ENCODE results near the gene PIAS4. TPM values are rescaled to one million over a fixed set of nuclear protein-coding genes. Genes with fewer than 3 reads are reported as not detected.

PIAS4 gene
- total RNA-seq, 1 donor from 2014 or later, result 28.8 TPM

DNA sequence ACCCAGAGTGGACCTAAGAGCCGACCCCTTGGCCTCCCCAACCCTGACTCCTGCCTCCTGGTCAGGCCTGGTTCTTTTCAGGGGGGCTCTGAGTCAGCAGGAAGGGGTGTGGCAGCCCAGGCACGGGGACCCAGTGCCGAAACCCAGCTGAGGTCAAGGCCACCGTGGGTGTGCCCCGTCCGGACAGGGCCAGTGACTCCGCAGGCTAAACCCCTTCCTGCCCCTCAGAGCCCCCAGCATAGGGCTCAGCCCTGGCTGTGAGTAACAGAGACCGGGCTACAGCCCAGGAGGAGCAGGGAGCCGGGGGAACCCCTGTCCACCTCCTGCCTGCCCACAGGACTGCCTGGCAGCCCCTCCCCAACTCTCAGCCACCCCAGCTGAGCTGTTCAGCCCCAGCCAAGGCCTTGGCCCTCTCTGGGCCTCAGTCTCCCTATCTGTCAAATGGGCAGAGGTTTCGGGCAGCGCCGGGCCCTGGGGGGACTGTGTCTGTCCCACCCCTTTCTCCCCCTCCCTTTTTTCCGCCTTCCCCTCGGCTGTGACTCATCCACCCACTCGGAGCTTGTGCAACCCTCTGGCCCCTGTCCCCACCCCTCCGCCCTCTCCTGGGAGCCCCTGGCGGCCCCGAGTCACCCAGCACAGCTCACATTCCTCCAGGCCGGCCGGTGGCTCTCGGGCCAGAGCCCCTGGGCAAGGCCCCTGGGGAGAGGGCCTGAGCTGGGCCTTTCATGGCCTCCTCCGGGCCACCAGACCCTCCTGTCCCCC is 50.6 kb downstream of the PIAS4 start:
- Mint-ChIP-seq H3K9me3 (ENCODE audit: unreplicated experiment) (no peaks in the 10 kb centered on the region), H3K4me1 (ENCODE audit: unreplicated experiment) (peaks cover 37% of the 10 kb centered on the region), H3K36me3 (ENCODE audit: unreplicated experiment) (peaks cover 9% of the 10 kb centered on the region), H3K27me3 (ENCODE audit: unreplicated experiment) (no peaks in the 10 kb centered on the region), H3K27ac (ENCODE audit: unreplicated experiment) (peak overlapping the region; percentile 82), H3K4me3 (ENCODE audit: unreplicated experiment) (no peak overlapping the region)
- TF ChIP-seq, protein P1, sequence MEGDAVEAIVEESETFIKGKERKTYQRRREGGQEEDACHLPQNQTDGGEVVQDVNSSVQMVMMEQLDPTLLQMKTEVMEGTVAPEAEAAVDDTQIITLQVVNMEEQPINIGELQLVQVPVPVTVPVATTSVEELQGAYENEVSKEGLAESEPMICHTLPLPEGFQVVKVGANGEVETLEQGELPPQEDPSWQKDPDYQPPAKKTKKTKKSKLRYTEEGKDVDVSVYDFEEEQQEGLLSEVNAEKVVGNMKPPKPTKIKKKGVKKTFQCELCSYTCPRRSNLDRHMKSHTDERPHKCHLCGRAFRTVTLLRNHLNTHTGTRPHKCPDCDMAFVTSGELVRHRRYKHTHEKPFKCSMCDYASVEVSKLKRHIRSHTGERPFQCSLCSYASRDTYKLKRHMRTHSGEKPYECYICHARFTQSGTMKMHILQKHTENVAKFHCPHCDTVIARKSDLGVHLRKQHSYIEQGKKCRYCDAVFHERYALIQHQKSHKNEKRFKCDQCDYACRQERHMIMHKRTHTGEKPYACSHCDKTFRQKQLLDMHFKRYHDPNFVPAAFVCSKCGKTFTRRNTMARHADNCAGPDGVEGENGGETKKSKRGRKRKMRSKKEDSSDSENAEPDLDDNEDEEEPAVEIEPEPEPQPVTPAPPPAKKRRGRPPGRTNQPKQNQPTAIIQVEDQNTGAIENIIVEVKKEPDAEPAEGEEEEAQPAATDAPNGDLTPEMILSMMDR (IDR thresholded peaks at IDR 0.05), result no peak
- DNase-seq (ENCODE audit: extremely low spot score, unreplicated experiment), result no peak

DNA sequence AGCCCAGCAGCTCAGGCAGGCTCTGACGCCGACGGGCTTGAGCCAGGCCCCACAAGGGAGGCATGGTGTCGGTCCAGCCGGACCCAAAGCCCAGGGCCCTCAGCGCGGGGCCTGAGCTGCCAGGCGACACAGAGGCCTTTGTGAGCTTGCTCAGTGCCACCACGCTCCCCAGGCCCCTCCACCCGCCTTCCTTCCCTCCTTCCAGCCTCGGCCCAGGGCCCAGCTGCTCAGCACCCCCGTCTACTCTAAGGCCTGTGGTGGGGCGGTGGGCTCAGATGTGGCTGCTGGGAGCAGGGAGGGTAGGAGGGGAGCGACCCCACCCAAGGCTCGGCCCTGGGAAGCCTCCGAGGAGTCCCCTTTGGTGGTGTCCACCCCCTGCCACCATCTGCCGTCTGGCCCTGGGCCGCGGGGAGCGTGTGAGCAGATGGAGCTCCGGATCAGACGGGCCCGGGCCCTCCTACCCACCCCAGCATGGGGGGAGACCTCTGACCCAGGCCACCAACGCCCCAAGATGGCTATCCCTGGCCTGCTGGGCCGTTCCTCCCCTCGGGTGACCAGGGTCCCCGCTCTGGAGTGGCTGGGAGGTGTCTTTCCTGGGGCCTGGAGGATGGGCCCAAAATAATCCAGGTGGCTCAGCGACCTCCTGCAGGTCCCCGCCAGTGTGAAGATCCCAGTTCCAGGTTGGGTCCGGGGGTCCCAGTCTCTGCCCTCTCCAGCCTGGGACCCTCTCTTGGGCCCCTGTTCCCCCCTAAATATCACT is 51.3 kb downstream of the PIAS4 start:
- no peak overlapping the region for H3K4me3 Mint-ChIP-seq (ENCODE audit: unreplicated experiment)
- no peak for DNase-seq (ENCODE audit: extremely low spot score, unreplicated experiment)
- no peaks in the 10 kb centered on the region for H3K27me3 Mint-ChIP-seq (ENCODE audit: unreplicated experiment)
- H3K36me3 Mint-ChIP-seq (ENCODE audit: unreplicated experiment), result peaks cover 3% of the 10 kb centered on the region
- H3K9me3 Mint-ChIP-seq (ENCODE audit: unreplicated experiment), result no peaks in the 10 kb centered on the region
- H3K4me1 Mint-ChIP-seq (ENCODE audit: unreplicated experiment), result peaks cover 35% of the 10 kb centered on the region
- TF ChIP-seq, protein P1 (IDR thresholded peaks at IDR 0.05), result no peak
- H3K27ac Mint-ChIP-seq (ENCODE audit: unreplicated experiment), result peak overlapping the region; percentile 82

DNA sequence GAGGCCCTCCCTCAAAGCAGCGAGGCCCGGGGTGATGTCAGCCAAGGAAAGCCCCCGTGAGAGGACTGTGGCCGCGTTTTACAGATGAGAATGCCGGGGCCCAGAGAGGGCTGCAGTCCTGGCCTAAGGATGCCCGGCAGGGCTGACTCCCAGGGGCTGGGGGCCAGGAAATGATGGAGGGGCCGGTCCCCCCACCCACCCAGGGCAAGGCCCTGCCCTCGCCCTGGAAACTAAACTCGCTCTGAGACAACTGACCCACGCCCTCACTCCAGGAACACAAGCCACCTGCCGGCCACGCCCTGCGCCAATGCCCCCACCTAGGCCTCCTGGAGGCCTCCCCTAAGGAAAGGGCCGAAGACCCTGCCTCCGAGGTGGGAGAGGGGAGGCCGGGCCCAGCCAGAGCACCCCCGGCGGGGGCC is 51.9 kb downstream of the PIAS4 start:
- H3K9me3 Mint-ChIP-seq (ENCODE audit: unreplicated experiment), result no peaks in the 10 kb centered on the region
- peaks cover 3% of the 10 kb centered on the region for H3K36me3 Mint-ChIP-seq (ENCODE audit: unreplicated experiment)
- TF ChIP-seq, protein P1 (IDR thresholded peaks at IDR 0.05), result no peak
- peak overlapping the region; percentile 82 for H3K27ac Mint-ChIP-seq (ENCODE audit: unreplicated experiment)
- no peak for DNase-seq (ENCODE audit: extremely low spot score, unreplicated experiment)
- H3K27me3 Mint-ChIP-seq (ENCODE audit: unreplicated experiment), result no peaks in the 10 kb centered on the region
- H3K4me3 Mint-ChIP-seq (ENCODE audit: unreplicated experiment), result no peak overlapping the region
- peaks cover 37% of the 10 kb centered on the region for H3K4me1 Mint-ChIP-seq (ENCODE audit: unreplicated experiment)

DNA sequence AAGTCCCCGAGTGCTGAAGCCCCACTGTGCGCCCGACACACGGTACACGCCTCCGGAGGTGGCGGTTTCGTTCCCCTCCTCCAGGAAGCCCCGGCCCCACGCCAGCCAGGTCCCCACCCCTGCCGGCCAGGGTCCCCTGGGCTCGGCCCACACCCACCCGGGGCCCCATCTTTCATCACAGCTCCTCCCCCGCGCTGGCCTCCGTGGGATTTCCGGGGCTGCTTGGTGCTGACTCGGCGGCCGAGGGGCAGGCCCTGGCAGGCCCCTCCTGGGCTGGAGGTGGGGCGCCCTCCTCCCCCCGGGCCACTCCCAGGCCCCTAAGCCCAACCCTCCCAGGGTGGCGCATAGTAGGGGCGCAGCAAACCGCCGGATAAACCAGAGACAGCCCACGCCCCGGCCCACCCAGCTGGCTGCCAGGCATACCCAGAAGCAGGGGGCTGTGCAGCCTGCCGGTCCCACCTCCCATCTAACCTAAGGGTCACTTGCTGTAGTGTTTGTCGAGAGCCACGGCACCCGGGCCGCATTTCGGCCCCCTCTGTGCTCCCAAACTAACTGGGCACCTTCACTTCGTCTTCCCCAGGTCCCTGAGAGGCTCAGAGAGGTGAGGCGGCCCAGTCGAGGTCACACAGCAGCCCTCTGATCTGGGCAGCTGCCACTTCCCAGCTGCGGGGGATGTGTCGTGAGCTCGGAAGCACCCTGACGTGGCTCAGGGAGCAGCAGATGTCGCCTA is 52.5 kb downstream of the PIAS4 start:
- no peak overlapping the region for H3K27ac Mint-ChIP-seq (ENCODE audit: unreplicated experiment)

More for the DNA sequence above, 52.5 kb downstream of the PIAS4 start:
- Mint-ChIP-seq H3K27me3 (ENCODE audit: unreplicated experiment) (no peaks in the 10 kb centered on the region), H3K4me1 (ENCODE audit: unreplicated experiment) (peaks cover 37% of the 10 kb centered on the region), H3K9me3 (ENCODE audit: unreplicated experiment) (no peaks in the 10 kb centered on the region), H3K36me3 (ENCODE audit: unreplicated experiment) (peaks cover 3% of the 10 kb centered on the region), H3K4me3 (ENCODE audit: unreplicated experiment) (no peak overlapping the region)
- no peak for DNase-seq (ENCODE audit: extremely low spot score, unreplicated experiment)
- TF ChIP-seq, protein P1 (IDR thresholded peaks at IDR 0.05), result no peak

Data from osteocyte (in vitro differentiated cells).